DND-41 (cell line): ENCODE results near the gene CEMIP.

Experiments
- EZH2 ChIP-seq: IDR thresholded peaks from 3 replicates; pipeline ENCODE4 v1.6.1; 2012; ENCODE audit warnings: borderline replicate concordance, low read depth, mild to moderate bottlenecking, moderate library complexity, low read length, inconsistent platforms; ENCODE audit not compliant: severe bottlenecking
- TF ChIP-seq, protein P1 (sequence below): IDR thresholded peaks from 2 replicates; pipeline ENCODE4 v1.5.1; 2012; ENCODE audit warnings: borderline replicate concordance, low read length, moderate library complexity, mild to moderate bottlenecking; ENCODE audit not compliant: poor library complexity, severe bottlenecking; ENCODE audit errors: extremely low read depth

DNA sequence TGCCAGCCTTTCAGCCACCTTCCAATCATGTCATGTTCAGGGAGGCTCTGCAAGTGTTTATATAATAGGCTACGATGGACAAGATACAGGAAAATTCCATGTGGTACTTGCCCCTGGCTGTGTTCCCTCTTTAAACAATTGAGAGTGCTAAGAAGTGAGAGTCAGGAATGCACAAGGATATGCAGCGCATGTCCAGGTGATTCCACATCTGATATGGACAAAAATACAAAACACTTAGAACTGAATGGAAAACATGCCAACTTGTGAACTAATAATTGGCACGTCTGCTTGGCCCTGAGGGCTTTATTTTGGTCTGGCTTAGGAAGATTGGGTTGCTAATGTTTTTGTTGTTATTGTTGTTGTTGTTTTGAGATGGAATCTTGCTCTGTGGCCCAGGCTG, 100.9 kb downstream of the CEMIP start:
- TF ChIP-seq, protein P1, sequence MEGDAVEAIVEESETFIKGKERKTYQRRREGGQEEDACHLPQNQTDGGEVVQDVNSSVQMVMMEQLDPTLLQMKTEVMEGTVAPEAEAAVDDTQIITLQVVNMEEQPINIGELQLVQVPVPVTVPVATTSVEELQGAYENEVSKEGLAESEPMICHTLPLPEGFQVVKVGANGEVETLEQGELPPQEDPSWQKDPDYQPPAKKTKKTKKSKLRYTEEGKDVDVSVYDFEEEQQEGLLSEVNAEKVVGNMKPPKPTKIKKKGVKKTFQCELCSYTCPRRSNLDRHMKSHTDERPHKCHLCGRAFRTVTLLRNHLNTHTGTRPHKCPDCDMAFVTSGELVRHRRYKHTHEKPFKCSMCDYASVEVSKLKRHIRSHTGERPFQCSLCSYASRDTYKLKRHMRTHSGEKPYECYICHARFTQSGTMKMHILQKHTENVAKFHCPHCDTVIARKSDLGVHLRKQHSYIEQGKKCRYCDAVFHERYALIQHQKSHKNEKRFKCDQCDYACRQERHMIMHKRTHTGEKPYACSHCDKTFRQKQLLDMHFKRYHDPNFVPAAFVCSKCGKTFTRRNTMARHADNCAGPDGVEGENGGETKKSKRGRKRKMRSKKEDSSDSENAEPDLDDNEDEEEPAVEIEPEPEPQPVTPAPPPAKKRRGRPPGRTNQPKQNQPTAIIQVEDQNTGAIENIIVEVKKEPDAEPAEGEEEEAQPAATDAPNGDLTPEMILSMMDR, result no peak
- no peak for TF ChIP-seq EZH2
